ENCODE measurements around the gene NFU1.

Gene NFU1

DNA sequence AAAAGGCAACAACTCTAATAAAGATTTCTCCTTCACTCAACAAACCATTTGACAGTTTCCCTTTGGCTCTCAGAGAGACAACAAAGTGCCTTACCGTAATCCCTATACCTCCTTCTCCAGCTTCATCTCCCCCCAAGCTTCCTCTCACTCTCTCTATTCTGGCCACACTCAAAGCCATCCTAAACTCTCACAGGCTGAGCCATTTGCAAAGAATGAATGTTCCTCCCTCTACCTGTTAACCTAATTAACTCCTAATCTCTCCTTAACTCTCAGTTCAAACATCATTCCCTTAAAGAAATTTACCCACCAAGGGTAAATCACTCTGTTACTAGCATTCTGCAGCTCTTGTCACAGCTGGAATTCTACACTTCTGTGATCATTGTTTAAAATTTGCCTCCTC lies 88.5 kb downstream of the NFU1 start:
- H3K79me2 ChIP-seq (ENCODE audit: insufficient read depth, low read depth): no peaks in the 10 kb centered on the region
- H4K20me1 ChIP-seq (ENCODE audit: insufficient read depth): no peaks in the 10 kb centered on the region
- H3K36me3 ChIP-seq (ENCODE audit: insufficient read depth): peaks cover 26% of the 10 kb centered on the region; the same call in 1 of the 2 replicates
- no peak overlapping the region for H3K4me3 ChIP-seq (IDR thresholded peaks at IDR 0.05; ENCODE audit: insufficient read depth, low read depth, low read length)
- H3K9ac ChIP-seq: no peak overlapping the region
- H3K27ac ChIP-seq: no peak overlapping the region
- H3K27me3 ChIP-seq (ENCODE audit: insufficient read depth, low read depth): no peaks in the 10 kb centered on the region
- H2AFZ ChIP-seq (ENCODE audit: low read depth): no peak overlapping the region
- no peak overlapping the region for H3K4me2 ChIP-seq
- TF ChIP-seq, protein P1, sequence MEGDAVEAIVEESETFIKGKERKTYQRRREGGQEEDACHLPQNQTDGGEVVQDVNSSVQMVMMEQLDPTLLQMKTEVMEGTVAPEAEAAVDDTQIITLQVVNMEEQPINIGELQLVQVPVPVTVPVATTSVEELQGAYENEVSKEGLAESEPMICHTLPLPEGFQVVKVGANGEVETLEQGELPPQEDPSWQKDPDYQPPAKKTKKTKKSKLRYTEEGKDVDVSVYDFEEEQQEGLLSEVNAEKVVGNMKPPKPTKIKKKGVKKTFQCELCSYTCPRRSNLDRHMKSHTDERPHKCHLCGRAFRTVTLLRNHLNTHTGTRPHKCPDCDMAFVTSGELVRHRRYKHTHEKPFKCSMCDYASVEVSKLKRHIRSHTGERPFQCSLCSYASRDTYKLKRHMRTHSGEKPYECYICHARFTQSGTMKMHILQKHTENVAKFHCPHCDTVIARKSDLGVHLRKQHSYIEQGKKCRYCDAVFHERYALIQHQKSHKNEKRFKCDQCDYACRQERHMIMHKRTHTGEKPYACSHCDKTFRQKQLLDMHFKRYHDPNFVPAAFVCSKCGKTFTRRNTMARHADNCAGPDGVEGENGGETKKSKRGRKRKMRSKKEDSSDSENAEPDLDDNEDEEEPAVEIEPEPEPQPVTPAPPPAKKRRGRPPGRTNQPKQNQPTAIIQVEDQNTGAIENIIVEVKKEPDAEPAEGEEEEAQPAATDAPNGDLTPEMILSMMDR (conservative IDR thresholded peaks at IDR 0.05; ENCODE audit: low read depth, low read length): no peak
- H3K4me1 ChIP-seq (ENCODE audit: low read depth, poor library complexity, severe bottlenecking): peaks cover 27% of the 10 kb centered on the region
